Caco-2 (cell line): ENCODE data around the gene SLC2A9. TPM values are rescaled to one million over a fixed set of nuclear protein-coding genes. Genes with fewer than 3 reads are reported as not detected.

Experiments
- BruUV-seq: library from RNA; stranded (reverse); fragments of 400-500 nt; replicated peaks from 2 replicates; lab custom pipeline; 2021; lab: Mats Ljungman, UMichigan
- CTCF ChIA-PET: fragments of 300-600 bp; sonication (Branson Sonifier 250); formaldehyde crosslinking; loops from one replicate; lab custom pipeline; 2022; ENCODE audit warnings: antibody characterized with exemption; lab: Charles Lee
- POLR2A ChIA-PET: fragments of 300-600 bp; sonication (Branson Sonifier 250); formaldehyde crosslinking; loops from one replicate; lab custom pipeline; 2022; ENCODE audit warnings: antibody characterized with exemption; lab: Charles Lee
- DNase-seq, 2 experiments: peaks; one replicate each; pipeline versions ENCODE4 v3.0.0 to v3.0.0-alpha.2; 2020 to 2022
- H3K27me3 ChIP-seq: replicated peaks from 2 replicates; pipeline ENCODE4 v1.6.0; 2011; ENCODE audit warnings: low read length; ENCODE audit not compliant: control insufficient read depth, insufficient read depth
- H3K36me3 ChIP-seq: 2 replicates; pipeline ENCODE4 v1.5.1; 2011; ENCODE audit warnings: low read length; ENCODE audit not compliant: control insufficient read depth, insufficient read depth
- H3K4me1 ChIP-seq: fragments of 250-450 bp; sonication (Bioruptor Pico); 2 replicates; pipeline ENCODE4 v1.5.1; 2020; ENCODE audit warnings: mild to moderate bottlenecking
- H3K4me3 ChIP-seq: 2 replicates; pipeline ENCODE4 v1.5.1; 2011; ENCODE audit warnings: low read depth, mild to moderate bottlenecking, control low read depth, low read length
- H3K9me3 ChIP-seq: fragments of 250-450 bp; sonication (Bioruptor Pico); 2 replicates; pipeline ENCODE4 v1.5.1; 2020; ENCODE audit warnings: mild to moderate bottlenecking, moderate library complexity
- H3K27ac Mint-ChIP-seq: one replicate; pipeline ENCODE4 v1.8.0; 2022; ENCODE audit warnings: mixed read lengths; ENCODE audit not compliant: unreplicated experiment
- H3K27me3 Mint-ChIP-seq: one replicate; pipeline ENCODE4 v1.8.0; 2022; ENCODE audit warnings: mixed read lengths; ENCODE audit not compliant: insufficient read depth, unreplicated experiment
- H3K36me3 Mint-ChIP-seq: one replicate; pipeline ENCODE4 v1.8.0; 2022; ENCODE audit warnings: mild to moderate bottlenecking, mixed read lengths; ENCODE audit not compliant: insufficient read depth, unreplicated experiment
- H3K4me1 Mint-ChIP-seq: one replicate; pipeline ENCODE4 v1.8.0; 2022; ENCODE audit warnings: low read depth, mixed read lengths; ENCODE audit not compliant: unreplicated experiment
- H3K4me3 Mint-ChIP-seq: one replicate; pipeline ENCODE4 v1.8.0; 2022; ENCODE audit warnings: mild to moderate bottlenecking, moderate library complexity, mixed read lengths; ENCODE audit not compliant: unreplicated experiment
- H3K9me3 Mint-ChIP-seq: one replicate; pipeline ENCODE4 v1.8.0; 2022; ENCODE audit warnings: mixed read lengths; ENCODE audit not compliant: unreplicated experiment
- intact Hi-C: fragments of 100-400 bp; cut with micrococcal nuclease; formaldehyde crosslinking; loops from one replicate; pipeline ENCODE4 v1.10.0; 2022; ENCODE audit not compliant: unreplicated experiment
- total RNA-seq: library from RNA; stranded (reverse); gene quantifications from 2 replicates; pipeline ENCODE4 v1.2.3, GENCODE V29; 2022
- TF ChIP-seq, protein P1 (sequence below), 2 experiments: fragments of 200-600 bp in 1 of 2; IDR thresholded peaks; 1 replicate in 1 of 2; 2 replicates in 1 of 2; pipeline versions ENCODE4 v1.5.1 to v1.8.0; 2011 to 2022; ENCODE audit warnings: antibody characterized with exemption in 1 of 2, control low read depth in 1 of 2, inconsistent platforms in 1 of 2, low read depth in 1 of 2, low read length in 1 of 2, mild to moderate bottlenecking in 1 of 2, moderate library complexity in 1 of 2; ENCODE audit not compliant: insufficient read depth in 1 of 2, severe bottlenecking in 1 of 2, unreplicated experiment in 1 of 2

Gene SLC2A9
- total RNA-seq, 1 experiment from 2014 or later: 21.0 TPM

- intact Hi-C loops: no loop called here
- Mint-ChIP-seq H3K9me3 (no peaks in the 10 kb centered on the region), H3K27me3 (no peaks in the 10 kb centered on the region), H3K27ac (no peak overlapping the region), H3K4me1 (no peaks in the 10 kb centered on the region), H3K4me3 (no peak overlapping the region), H3K36me3 (no peaks in the 10 kb centered on the region)
- no peaks in the 10 kb centered on the region for H3K27me3 ChIP-seq
- H3K9me3 ChIP-seq: no peaks in the 10 kb centered on the region
- TF ChIP-seq, protein P1, sequence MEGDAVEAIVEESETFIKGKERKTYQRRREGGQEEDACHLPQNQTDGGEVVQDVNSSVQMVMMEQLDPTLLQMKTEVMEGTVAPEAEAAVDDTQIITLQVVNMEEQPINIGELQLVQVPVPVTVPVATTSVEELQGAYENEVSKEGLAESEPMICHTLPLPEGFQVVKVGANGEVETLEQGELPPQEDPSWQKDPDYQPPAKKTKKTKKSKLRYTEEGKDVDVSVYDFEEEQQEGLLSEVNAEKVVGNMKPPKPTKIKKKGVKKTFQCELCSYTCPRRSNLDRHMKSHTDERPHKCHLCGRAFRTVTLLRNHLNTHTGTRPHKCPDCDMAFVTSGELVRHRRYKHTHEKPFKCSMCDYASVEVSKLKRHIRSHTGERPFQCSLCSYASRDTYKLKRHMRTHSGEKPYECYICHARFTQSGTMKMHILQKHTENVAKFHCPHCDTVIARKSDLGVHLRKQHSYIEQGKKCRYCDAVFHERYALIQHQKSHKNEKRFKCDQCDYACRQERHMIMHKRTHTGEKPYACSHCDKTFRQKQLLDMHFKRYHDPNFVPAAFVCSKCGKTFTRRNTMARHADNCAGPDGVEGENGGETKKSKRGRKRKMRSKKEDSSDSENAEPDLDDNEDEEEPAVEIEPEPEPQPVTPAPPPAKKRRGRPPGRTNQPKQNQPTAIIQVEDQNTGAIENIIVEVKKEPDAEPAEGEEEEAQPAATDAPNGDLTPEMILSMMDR (IDR thresholded peaks at IDR 0.05; ENCODE audit: insufficient read depth in 1 of 2, low read depth in 1 of 2, low read length in 1 of 2, severe bottlenecking in 1 of 2, unreplicated experiment in 1 of 2): no peak
- POLR2A ChIA-PET: no interaction called here
- no peaks in the 10 kb centered on the region for H3K4me1 ChIP-seq
- no TSS peak for BruUV-seq
- no peak for DNase-seq
- H3K36me3 ChIP-seq: no peaks in the 10 kb centered on the region
- CTCF ChIA-PET: no interaction called here
- H3K4me3 ChIP-seq: no peak overlapping the region
Measured at GRCh38 chr4:9811806-9812205, 209.5 kb downstream of the SLC2A9 start.

- H3K27me3 Mint-ChIP-seq: no peaks in the 10 kb centered on the region
Measured at GRCh38 chr4:9808077-9808476, 213.2 kb downstream of the SLC2A9 start.

DNA sequence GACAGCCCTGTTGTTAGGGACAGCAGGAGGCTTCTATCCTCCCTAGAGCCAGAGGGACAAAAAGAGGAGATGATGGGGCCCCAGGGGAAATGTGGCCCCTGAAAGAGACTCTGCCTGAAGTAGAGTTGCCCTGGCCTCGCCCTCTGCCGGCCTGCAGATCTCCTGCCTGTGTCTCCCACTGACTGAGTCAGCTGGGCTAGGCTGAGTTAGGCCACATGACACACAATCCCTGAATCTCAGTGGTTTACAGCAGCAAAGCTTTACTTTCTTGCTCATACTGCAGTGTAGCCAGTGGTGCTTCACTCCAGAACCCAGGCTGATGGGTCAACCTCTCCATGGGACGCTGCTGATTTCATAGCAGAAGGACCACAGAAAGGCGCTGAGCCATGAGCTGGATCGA lies 216.4 kb downstream of the SLC2A9 start:
- no peaks in the 10 kb centered on the region for H3K36me3 Mint-ChIP-seq
- H3K9me3 ChIP-seq: no peaks in the 10 kb centered on the region
- DNase-seq: no peak
- no peak overlapping the region for H3K4me3 ChIP-seq
- TF ChIP-seq, protein P1 (IDR thresholded peaks at IDR 0.05; ENCODE audit: insufficient read depth in 1 of 2, low read depth in 1 of 2, low read length in 1 of 2, severe bottlenecking in 1 of 2, unreplicated experiment in 1 of 2): no peak
- CTCF ChIA-PET: no interaction called here
- no TSS peak for BruUV-seq
- H3K9me3 Mint-ChIP-seq: no peaks in the 10 kb centered on the region
- no peaks in the 10 kb centered on the region for H3K36me3 ChIP-seq
- no peaks in the 10 kb centered on the region for H3K27me3 Mint-ChIP-seq
- no peaks in the 10 kb centered on the region for H3K27me3 ChIP-seq
- intact Hi-C loops: no loop called here
- no peaks in the 10 kb centered on the region for H3K4me1 ChIP-seq
- POLR2A ChIA-PET: no interaction called here
- H3K27ac Mint-ChIP-seq: no peak overlapping the region
- H3K4me3 Mint-ChIP-seq: no peak overlapping the region
- no peaks in the 10 kb centered on the region for H3K4me1 Mint-ChIP-seq

More at GRCh38 chr4:9808077-9808476, 213.2 kb downstream of the SLC2A9 start:
- intact Hi-C loops: no loop called here
- H3K4me3 Mint-ChIP-seq: no peak overlapping the region
- ChIA-PET POLR2A (no interaction called here), CTCF (no interaction called here)
- H3K36me3 ChIP-seq: no peaks in the 10 kb centered on the region
- no peak overlapping the region for H3K27ac Mint-ChIP-seq
- TF ChIP-seq, protein P1 (IDR thresholded peaks at IDR 0.05; ENCODE audit: insufficient read depth in 1 of 2, low read depth in 1 of 2, low read length in 1 of 2, severe bottlenecking in 1 of 2, unreplicated experiment in 1 of 2): no peak
- no TSS peak for BruUV-seq
- no peaks in the 10 kb centered on the region for H3K4me1 Mint-ChIP-seq
- no peak overlapping the region for H3K4me3 ChIP-seq
- no peaks in the 10 kb centered on the region for H3K4me1 ChIP-seq
- H3K9me3 ChIP-seq: no peaks in the 10 kb centered on the region
- H3K9me3 Mint-ChIP-seq: no peaks in the 10 kb centered on the region
- H3K27me3 ChIP-seq: no peaks in the 10 kb centered on the region
- no peak for DNase-seq
- no peaks in the 10 kb centered on the region for H3K36me3 Mint-ChIP-seq
